AG08395 (cell line): Measurements from ENCODE around the gene OR52J3.

Experiments used
- DNase-seq: peaks from one replicate; pipeline ENCODE4 v3.0.0; 2012; ENCODE audit warnings: mixed read lengths, low spot score

OR52J3 gene

DNA sequence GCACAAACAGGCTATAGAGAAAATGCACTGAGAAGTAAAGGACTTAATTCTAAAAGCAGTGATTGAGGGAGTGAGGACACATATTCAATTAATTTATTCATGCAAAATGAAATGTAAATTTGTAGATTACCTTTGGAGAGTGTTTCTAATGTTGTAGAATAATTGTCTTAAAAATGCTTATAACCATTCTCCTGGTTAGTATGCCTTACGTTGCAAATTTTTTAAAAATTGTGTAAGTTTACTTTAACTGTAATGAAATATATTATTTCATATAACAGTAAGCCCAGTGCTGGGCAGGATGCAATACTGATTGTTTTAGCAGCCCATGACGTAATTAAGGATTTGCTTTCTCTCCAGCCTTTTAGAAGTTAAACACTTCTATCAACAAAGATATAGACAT lies 49.7 kb downstream of the OR52J3 start:
- DNase-seq = no peak
